Neural cell (in vitro differentiated cells): ENCODE measurements around the gene NFIX. TPM values are rescaled to one million over a fixed set of nuclear protein-coding genes. Genes with fewer than 3 reads are reported as not detected.

Experiments
- H2AFZ ChIP-seq: fragments of 200-600, 300-800 bp; sonication (generic), shearing (Covaris generic); 2 replicates; pipeline ENCODE4 v1.6.0; 2014; ENCODE audit warnings: low read depth, mild to moderate bottlenecking, antibody characterized with exemption, low read length, moderate library complexity
- H3F3A ChIP-seq: fragments of 200-600 bp; shearing (Covaris generic); 2 replicates; pipeline ENCODE4 v1.6.1; 2016; ENCODE audit warnings: mild to moderate bottlenecking, moderate library complexity, mixed read lengths, antibody characterized with exemption, low read length; ENCODE audit not compliant: insufficient read depth, poor library complexity, severe bottlenecking
- H3K27ac ChIP-seq: fragments of 200-600, 300-800 bp; sonication (generic), shearing (Covaris generic); 2 replicates; pipeline ENCODE4 v1.5.1; 2014; ENCODE audit warnings: mild to moderate bottlenecking, low read length, moderate library complexity
- H3K27me3 ChIP-seq: fragments of 300-800, 200-600 bp; sonication (generic), shearing (Covaris generic); 2 replicates; pipeline ENCODE4 v1.6.0; 2014; ENCODE audit warnings: mild to moderate bottlenecking, low read depth, low read length, moderate library complexity; ENCODE audit not compliant: insufficient read depth
- H3K36me3 ChIP-seq: fragments of 300-800, 200-600 bp; sonication (generic), shearing (Covaris generic); 2 replicates; pipeline ENCODE4 v1.5.1; 2014; ENCODE audit warnings: mild to moderate bottlenecking, antibody characterized with exemption, low read length, moderate library complexity; ENCODE audit not compliant: insufficient read depth
- H3K4me2 ChIP-seq: fragments of 300-800, 200-600 bp; sonication (generic), shearing (Covaris generic); 2 replicates; pipeline ENCODE4 v1.6.0; 2014; ENCODE audit warnings: mild to moderate bottlenecking, low read length
- H3K4me3 ChIP-seq: fragments of 300-800, 200-600 bp; sonication (generic), shearing (Covaris generic); 2 replicates; pipeline ENCODE4 v1.5.1; 2014; ENCODE audit warnings: mild to moderate bottlenecking, low read length, moderate library complexity
- H3K79me2 ChIP-seq: fragments of 200-600 bp; shearing (Covaris generic); replicated peaks from 2 replicates; pipeline ENCODE4 v1.6.0; 2014; ENCODE audit warnings: mild to moderate bottlenecking, low read length, moderate library complexity; ENCODE audit not compliant: insufficient read depth
- H3K9ac ChIP-seq: fragments of 300-800, 200-600 bp; sonication (generic), shearing (Covaris generic); 2 replicates; pipeline ENCODE4 v1.6.1; 2016; ENCODE audit warnings: mild to moderate bottlenecking, low read length, mixed read lengths
- H3K9me2 ChIP-seq: fragments of 200-600 bp; shearing (Covaris generic); 2 replicates; pipeline ENCODE4 v1.6.1; 2016; ENCODE audit warnings: mild to moderate bottlenecking, low read length, mixed read lengths; ENCODE audit not compliant: insufficient read depth
- H3K9me3 ChIP-seq: fragments of 200-600, 300-800 bp; sonication (generic), shearing (Covaris generic); 2 replicates; pipeline ENCODE4 v1.6.1; 2016; ENCODE audit warnings: mild to moderate bottlenecking, mixed run types, low read length, moderate library complexity, mixed read lengths
- H4K20me1 ChIP-seq: fragments of 200-600 bp; shearing (Covaris generic); 2 replicates; pipeline ENCODE4 v1.6.1; 2016; ENCODE audit warnings: mild to moderate bottlenecking, mixed run types; ENCODE audit not compliant: insufficient read depth
- EZH2 ChIP-seq: fragments of 200-600, 300-800 bp; shearing (Covaris generic), sonication (generic); IDR thresholded peaks from 2 replicates; pipeline ENCODE4 v1.6.1; 2014; ENCODE audit warnings: antibody characterized with exemption, low read length, borderline replicate concordance, mild to moderate bottlenecking; ENCODE audit not compliant: insufficient read depth, poor library complexity, severe bottlenecking
- POLR2AphosphoS5 ChIP-seq: IDR thresholded peaks from 2 replicates; pipeline ENCODE4 v1.6.1; 2012
- REST ChIP-seq: IDR thresholded peaks from 2 replicates; pipeline ENCODE4 v1.6.1; 2012; ENCODE audit warnings: borderline replicate concordance
- SMC3 ChIP-seq: fragments of 450-650 bp; conservative IDR thresholded peaks from 2 replicates; pipeline ENCODE4 v1.6.1; 2014; ENCODE audit warnings: antibody characterized with exemption, mild to moderate bottlenecking, moderate library complexity; ENCODE audit not compliant: poor library complexity
- TAF1 ChIP-seq: IDR thresholded peaks from 2 replicates; pipeline ENCODE4 v1.6.1; 2012; ENCODE audit warnings: low read depth
- polyA plus RNA-seq: library from polyadenylated mRNA; depleted of rRNA; stranded (reverse); fragments of >200 nt; gene quantifications from 2 replicates; pipeline ENCODE4 v1.2.3, GENCODE V29; 2014

The NFIX gene
- polyA plus RNA-seq, 1 donor from 2014 or later, result not detected

GRCh38 chr19:13008926-13009787, 13.9 kb downstream of the NFIX start:
- H3F3A ChIP-seq, result no peaks in the 10 kb centered on the region
- TF ChIP-seq POLR2AphosphoS5, result peak; percentile 18
- TF ChIP-seq TAF1, result no peak
- TF ChIP-seq SMC3, result no peak
- H3K36me3 ChIP-seq, result no peaks in the 10 kb centered on the region
- H3K4me3 ChIP-seq, result no peak overlapping the region
- H3K9me2 ChIP-seq, result no peaks in the 10 kb centered on the region
- H3K27ac ChIP-seq, result no peak overlapping the region
- no peaks in the 10 kb centered on the region for H3K79me2 ChIP-seq
- H3K9ac ChIP-seq, result no peak overlapping the region
- no peak overlapping the region for H2AFZ ChIP-seq
- no peaks in the 10 kb centered on the region for H3K9me3 ChIP-seq
- no peaks in the 10 kb centered on the region for H4K20me1 ChIP-seq
- peaks cover 97% of the 10 kb centered on the region for H3K27me3 ChIP-seq
- H3K4me2 ChIP-seq, result no peak overlapping the region

GRCh38 chr19:13010038-13010991, 15.0 kb downstream of the NFIX start:
- no peaks in the 10 kb centered on the region for H4K20me1 ChIP-seq
- no peak for TF ChIP-seq REST
- peak; percentile 59 for TF ChIP-seq EZH2
- H3K27me3 ChIP-seq, result peaks cover 98% of the 10 kb centered on the region
- H3K4me2 ChIP-seq, result no peak overlapping the region
- no peak overlapping the region for H3K27ac ChIP-seq
- no peaks in the 10 kb centered on the region for H3K36me3 ChIP-seq
- H3K9me3 ChIP-seq, result no peaks in the 10 kb centered on the region
- H3K79me2 ChIP-seq, result no peaks in the 10 kb centered on the region
- H3F3A ChIP-seq, result no peaks in the 10 kb centered on the region
- no peak overlapping the region for H3K9ac ChIP-seq
- no peaks in the 10 kb centered on the region for H3K9me2 ChIP-seq
- H3K4me3 ChIP-seq, result no peak overlapping the region
- H2AFZ ChIP-seq, result no peak overlapping the region

GRCh38 chr19:13010992-13011652, 15.8 kb downstream of the NFIX start:
- Histone ChIP-seq H3K4me2 (no peak overlapping the region), H4K20me1 (no peaks in the 10 kb centered on the region), H3K27ac (no peak overlapping the region), H3K27me3 (peaks cover 98% of the 10 kb centered on the region), H3K9ac (no peak overlapping the region), H3F3A (no peaks in the 10 kb centered on the region), H3K9me3 (no peaks in the 10 kb centered on the region), H3K79me2 (no peaks in the 10 kb centered on the region), H2AFZ (no peak overlapping the region), H3K9me2 (no peaks in the 10 kb centered on the region), H3K36me3 (no peaks in the 10 kb centered on the region), H3K4me3 (no peak overlapping the region)
- TF ChIP-seq EZH2 (peak; percentile 50), POLR2AphosphoS5 (no peak)
